Epithelial cell of esophagus (primary cell): ENCODE measurements around the gene SESN1.

Experiments used
- DNase-seq: peaks from one replicate; pipeline ENCODE4 v3.0.0; 2010; ENCODE audit warnings: low read depth
- H3K4me3 ChIP-seq: 2 replicates; pipeline ENCODE4 v1.5.1; 2011; ENCODE audit warnings: mild to moderate bottlenecking, low read length, control low read depth
- TF ChIP-seq, protein P1 (sequence below): IDR thresholded peaks from 2 replicates; pipeline ENCODE4 v1.5.1; 2011; ENCODE audit warnings: low read depth, mild to moderate bottlenecking, low read length, control low read depth, inconsistent platforms; ENCODE audit not compliant: insufficient read depth; ENCODE audit errors: missing control alignments

SESN1 gene

DNA sequence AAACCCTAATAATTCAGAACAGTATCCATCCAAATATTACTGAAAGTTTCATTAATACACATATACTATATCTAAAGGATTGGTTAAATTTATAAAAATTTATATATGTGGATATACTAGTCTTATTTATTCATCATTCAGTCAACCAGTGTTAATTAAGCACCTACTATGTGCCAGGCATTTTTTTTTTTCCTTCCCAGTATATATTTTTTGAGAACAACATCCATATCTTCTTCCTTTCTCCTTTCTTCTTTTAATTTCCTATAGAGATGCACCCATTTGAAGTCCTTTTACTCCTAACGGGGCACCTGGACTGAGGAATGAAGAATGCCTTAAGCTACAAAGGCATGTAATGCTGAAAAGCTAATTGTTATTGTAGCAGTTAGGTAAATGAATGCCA, 72.8 kb downstream of the SESN1 start:
- DNase-seq, result no peak
- H3K4me3 ChIP-seq, result no peak overlapping the region
- TF ChIP-seq, protein P1, sequence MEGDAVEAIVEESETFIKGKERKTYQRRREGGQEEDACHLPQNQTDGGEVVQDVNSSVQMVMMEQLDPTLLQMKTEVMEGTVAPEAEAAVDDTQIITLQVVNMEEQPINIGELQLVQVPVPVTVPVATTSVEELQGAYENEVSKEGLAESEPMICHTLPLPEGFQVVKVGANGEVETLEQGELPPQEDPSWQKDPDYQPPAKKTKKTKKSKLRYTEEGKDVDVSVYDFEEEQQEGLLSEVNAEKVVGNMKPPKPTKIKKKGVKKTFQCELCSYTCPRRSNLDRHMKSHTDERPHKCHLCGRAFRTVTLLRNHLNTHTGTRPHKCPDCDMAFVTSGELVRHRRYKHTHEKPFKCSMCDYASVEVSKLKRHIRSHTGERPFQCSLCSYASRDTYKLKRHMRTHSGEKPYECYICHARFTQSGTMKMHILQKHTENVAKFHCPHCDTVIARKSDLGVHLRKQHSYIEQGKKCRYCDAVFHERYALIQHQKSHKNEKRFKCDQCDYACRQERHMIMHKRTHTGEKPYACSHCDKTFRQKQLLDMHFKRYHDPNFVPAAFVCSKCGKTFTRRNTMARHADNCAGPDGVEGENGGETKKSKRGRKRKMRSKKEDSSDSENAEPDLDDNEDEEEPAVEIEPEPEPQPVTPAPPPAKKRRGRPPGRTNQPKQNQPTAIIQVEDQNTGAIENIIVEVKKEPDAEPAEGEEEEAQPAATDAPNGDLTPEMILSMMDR, result no peak

DNA sequence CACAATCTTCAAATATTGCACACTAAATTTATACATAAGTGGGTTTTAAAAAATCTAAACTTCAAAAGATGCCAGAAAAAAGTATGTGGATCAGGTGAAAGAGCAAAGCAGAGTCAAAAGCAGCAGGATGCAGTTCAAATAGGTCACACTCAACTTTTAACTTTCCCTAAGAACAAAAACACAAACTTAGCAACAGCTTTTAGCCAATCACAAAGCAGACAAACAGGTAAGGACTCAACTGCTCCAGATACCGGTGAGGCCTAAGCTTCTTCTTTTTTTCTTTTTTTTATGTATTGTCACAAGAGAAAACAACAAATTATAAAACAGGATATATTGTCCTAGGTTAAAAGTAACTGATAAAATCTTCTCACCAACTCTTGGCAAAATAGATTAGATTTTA, 74.7 kb downstream of the SESN1 start:
- no peak for DNase-seq
- no peak overlapping the region for H3K4me3 ChIP-seq
- TF ChIP-seq, protein P1, result no peak

DNA sequence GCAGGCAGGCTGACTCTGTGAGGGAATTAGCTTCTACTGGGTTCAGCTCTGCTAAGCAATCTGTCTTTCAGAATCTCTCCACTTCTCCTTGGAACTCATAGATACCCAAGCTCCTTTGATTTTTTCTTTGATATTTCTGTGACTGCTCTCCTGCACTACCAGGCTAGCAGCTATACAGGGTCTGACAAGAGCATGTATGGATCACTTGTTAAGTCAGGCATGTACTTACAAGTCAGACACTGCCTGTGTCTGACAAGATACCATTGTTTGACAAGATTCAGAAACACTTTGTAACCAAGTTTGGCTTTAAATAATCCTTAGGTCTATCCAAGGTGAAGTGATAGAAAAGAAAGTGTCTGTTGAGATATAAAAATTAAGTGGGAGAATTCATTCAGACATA, 79.5 kb downstream of the SESN1 start:
- TF ChIP-seq, protein P1, result no peak
- H3K4me3 ChIP-seq, result no peak overlapping the region
- peak; percentile 81 for DNase-seq

DNA sequence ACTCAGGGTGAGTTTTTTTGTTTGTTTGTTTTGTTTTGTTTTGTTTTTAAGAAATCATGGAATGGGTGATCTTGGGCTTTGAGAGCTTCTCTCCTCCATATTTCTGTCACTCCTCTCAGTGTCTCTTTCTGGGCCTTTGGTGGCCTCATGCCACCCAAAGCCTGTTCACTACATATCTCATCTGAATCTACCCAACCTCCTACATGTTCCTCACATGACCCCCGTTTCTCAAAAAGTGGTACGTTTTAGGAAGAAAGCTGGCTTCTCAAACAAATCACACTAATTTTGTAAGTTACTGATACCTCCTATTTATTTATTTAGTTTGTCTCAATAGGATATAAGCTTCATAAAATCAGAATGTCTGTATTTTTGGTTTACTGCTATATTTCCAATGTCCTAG, 80.0 kb downstream of the SESN1 start:
- no peak overlapping the region for H3K4me3 ChIP-seq
- TF ChIP-seq, protein P1, result no peak
- DNase-seq, result no peak

DNA sequence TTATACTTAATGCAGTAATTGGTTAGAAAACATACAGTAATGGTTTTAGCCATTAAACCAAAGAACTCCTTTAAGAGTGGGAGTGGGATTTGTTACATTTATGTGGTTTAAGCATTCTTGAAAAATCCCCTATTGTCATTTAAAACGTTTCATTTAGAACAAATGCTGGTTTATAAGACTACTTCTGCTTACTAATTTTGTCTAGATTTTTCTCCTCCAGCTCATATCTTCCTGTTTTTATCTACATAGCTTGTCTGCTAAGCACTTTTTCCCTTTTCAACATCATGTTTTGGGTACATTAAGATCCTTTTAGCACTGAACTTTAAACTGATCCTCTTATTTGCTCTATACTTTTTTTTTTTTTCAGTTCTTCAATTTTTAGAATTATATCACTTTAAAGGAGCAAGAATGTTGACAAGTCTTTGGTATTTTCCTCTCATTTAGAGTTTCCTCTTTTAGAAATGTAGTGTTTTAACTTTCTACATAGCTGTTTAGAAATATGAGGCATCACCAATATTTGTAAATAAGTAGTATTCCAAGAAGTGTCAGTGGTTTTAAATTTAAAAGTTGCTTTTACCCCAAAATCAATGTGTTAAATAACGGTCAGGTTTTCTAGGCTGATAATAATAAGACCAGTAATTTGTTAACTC, 80.9 kb downstream of the SESN1 start:
- TF ChIP-seq, protein P1, result no peak
- no peak overlapping the region for H3K4me3 ChIP-seq
- DNase-seq, result no peak

DNA sequence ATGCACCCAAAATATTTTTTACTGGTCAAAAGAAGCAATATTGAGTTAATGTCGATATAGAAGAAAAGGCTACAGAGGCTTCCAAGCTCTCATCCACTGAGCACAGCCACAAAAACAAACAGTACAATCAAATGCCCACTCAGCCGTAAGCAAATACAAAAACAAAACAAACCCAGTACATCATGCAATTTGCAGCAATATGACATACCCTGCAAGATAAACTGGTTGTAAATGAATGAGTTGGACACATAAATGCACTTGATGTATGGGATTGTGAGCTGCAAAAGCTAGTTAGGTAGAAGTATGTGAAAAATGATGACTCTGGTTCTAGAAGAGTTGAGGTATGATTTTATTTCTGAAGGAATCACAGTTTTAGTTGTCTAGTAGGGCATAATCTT, 83.9 kb downstream of the SESN1 start:
- TF ChIP-seq, protein P1, result no peak
- DNase-seq, result no peak
- H3K4me3 ChIP-seq, result no peak overlapping the region
